Left hindlimb (tissue), 1 donor: ENCODE data around the gene ZNF287.

Source experiments
- DNase-seq: peaks from one replicate; pipeline ENCODE4 v3.0.0-alpha.2; 2018

The ZNF287 gene

DNA sequence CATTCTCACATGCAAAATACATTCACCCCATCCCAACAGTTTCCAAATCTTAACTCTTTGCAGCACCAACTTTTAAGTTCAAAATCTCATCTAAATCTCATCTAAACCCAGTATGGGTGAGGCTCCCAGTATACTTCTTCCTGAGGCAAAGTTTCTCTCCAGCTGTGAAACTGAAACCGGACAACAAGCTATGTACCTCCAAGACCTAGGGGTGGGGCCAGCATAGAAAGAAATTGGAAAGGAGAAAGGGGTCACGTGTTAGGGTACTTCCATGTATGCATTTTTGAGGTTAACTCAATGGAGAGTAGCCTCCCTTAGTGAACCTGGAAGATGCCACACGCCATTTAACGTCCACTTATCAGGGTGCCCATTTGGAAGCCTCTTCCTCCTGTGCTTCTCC, 53.1 kb downstream of the ZNF287 start:
- no peak for DNase-seq

DNA sequence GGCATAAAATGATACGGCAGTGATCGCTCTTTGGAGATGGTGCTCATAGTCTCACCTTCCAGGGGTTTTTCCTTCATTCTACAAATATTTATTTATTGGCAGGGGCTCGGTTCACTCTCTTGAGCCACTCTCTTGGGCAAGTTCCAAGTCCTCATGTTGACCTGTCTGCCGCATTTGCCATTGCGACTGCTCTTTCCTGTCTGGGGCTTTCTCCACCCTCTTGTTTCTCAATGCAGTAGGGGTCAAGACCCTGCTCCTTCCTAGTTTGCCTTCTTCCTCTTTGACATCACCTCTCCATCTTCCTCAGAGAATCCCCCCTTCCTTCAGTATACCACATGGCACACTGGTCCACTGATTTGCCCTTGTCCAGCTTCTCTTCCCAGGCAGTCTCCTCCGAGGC, 55.1 kb downstream of the ZNF287 start:
- DNase-seq = no peak

DNA sequence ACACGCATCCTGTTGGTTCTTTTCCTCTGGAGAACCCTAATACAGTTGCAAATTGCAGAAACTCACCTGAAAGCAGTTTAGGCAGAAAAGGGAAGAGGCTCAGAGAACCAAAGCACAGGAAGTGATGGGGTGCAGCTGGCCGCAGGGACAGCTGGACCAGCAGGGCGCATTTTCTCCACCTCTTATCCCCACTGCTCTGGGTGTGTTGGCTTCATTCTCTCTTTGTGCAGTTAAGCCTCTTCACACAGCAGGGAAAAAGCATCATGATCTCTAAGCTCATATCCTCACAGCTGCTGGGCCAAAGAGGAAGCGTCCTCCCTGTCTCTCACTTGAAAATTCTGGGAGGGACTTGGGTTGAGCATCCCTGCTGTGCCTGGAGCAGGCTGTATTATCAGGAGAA, 57.0 kb downstream of the ZNF287 start:
- DNase-seq = peak; percentile 69

DNA sequence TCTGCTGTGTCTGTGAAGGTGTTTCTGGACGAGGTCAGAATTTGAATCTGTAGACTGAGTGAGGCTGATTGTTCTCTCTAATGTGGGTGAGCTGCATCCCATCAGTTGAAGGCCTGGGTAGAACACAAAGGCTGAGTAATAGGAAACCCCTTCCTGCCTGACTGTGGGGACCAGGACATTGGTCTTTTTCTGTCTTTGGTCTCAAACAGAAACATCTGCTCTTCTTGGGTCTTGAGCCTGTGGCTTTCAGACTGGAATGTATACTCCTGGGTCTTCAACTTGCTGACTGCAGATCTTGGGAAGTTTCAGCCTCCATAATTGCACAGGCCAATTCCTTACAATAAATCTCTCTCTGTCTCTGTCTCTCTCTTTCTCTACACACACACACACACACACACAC, 57.4 kb downstream of the ZNF287 start:
- DNase-seq = no peak

DNA sequence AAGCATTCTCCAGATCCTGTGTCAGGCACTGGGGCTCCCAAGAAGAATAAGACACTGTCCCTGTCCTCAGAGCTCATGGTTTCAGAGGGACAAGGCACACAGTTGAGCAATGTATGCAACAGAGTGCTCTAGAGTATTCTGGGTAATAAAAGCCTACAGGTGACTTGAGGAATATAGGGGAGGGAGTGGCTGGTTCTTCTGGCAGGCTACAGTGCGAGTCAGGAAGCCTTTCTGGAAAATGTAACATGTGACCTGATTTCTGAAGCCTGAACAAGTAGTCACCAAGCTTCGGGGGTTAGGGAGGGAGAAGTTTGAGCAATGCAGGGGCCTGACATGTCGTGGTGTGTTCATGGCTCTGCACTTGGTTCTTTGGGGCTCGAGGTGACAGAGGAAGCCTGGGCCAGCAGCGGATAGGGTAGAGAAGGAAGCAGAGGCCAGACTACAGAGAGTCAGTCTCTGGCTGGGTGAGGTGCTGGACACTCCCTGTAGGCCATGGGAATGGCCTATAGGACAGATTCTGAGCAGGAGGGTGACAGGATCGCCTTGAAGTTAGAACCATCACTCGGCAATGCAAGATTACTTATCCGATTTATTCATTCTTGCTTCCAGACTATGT, 61.0 kb downstream of the ZNF287 start:
- DNase-seq = no peak

DNA sequence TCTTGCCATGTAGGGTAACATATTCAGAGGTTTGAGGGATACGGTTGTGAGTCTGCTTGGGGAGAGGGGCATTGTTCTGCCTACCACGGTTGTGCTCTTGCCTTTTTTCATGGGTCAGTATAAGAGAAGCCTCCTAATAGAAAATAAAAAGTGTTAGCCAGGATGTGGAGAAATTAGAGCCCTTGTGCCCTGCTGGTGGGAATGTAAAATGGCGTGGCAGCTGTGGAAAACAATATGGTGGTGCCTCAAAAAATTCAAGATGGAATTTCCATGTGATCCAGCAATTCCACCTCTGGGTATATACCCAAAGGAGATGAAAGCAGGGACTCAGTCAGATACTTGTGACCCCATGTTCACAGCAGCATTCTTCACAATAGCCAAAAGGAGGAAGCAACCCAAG, 62.8 kb downstream of the ZNF287 start:
- DNase-seq = no peak

DNA sequence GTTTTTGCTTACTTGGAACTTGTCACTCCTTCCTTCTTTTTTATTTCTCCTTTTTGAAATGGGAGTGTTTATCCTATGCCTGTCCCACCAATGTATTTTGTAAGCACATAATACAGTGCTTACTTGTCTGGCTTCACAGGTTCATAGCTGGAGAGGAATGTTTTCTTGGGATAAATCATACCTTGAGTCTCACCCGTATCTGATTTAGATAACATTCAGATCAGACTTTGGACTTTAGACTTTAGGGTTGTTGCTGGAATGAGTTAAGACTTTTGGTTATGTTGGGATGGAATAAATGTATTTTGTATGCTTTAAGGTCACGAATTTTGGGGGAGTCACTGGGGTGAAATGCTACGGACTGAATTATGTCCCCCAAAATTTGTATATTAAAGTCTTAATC, 64.0 kb downstream of the ZNF287 start:
- DNase-seq = no peak
